Measurements from ENCODE around the gene ALG2. TPM values are rescaled to one million over a fixed set of nuclear protein-coding genes. Genes with fewer than 3 reads are reported as not detected.

The ALG2 gene
- total and polyA plus RNA-seq, 10 donors: 15.4 to 39.5 (median 26.0) TPM

DNA sequence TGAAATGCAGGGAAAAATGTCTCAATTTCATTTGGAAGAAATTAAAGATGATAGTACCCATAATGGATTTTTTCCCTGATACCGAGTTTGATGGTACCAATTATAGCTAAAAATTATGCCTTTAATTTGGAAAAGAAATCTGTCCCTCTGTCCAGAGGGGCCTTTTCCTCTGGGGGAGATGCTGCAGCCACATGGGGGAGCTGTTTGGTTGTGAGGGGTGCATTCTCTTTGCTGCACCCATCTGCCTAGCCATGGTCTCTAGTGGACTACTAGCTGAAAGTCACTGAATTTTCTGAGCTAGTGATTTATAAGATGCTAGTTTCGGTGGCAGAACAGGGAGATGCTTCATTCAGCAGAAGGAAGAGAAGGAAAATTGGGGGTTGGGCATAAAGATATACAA is 10.0 kb upstream of the ALG2 start:
- Histone ChIP-seq H3K9me3 (no peaks in the 10 kb centered on the region), H3K27me3 (replicated peaks in 1 of 7) (no peaks in the 10 kb centered on the region), H3K27ac (no peak overlapping the region), H3K4me3 (no peak overlapping the region), H3K4me1 (peaks cover 0 to 28% (median 15%) of the 10 kb centered on the region in 6 donors), H3K36me3 (peaks cover 3 to 80% (median 49%) of the 10 kb centered on the region in 6 donors)
- 86 to 92% (median 90%) methylated on average over 2 of the region's 2 CpGs for WGBS, 5 donors
- no peak for DNase-seq
- TF ChIP-seq CTCF (IDR thresholded peaks at IDR 0.05 in 8 of 11, conservative IDR thresholded peaks at IDR 0.05 in 3 of 11) (peak in 9 of 11 experiments; percentile 6 to 56 (median 43)), POLR2A (IDR thresholded peaks at IDR 0.05) (no peak), POLR2AphosphoS5 (IDR thresholded peaks at IDR 0.05) (no peak)
- intact Hi-C loops (cut with DNase I; ENCODE audit: low total_unique reads): no loop called here

DNA sequence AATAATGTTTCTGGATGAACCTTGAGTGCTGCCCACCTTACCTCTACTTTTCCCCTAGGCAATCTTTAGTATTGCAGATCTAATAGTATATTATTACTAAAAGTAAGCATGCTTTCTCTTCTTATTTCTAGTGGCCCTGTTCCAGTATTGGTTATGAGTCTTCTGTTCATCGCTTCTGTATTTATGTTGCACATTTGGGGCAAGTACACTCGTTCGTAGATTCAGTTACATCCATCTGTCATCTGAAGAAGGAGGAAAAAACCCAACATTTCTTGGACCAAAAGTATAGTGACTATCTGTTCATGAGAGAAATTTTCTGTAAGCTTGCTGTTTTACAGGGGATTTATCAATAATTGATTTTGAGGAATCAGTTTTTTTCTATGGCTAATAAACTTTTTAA is 8.5 kb upstream of the ALG2 start:
- no peak for DNase-seq
- TF ChIP-seq POLR2AphosphoS5 (IDR thresholded peaks at IDR 0.05) (no peak), CTCF (IDR thresholded peaks at IDR 0.05 in 8 of 11, conservative IDR thresholded peaks at IDR 0.05 in 3 of 11) (no peak), POLR2A (IDR thresholded peaks at IDR 0.05) (no peak)
- WGBS, 5 donors: 94 to 96% (median 95%) methylated on average over 3 of the region's 3 CpGs
- intact Hi-C loops (cut with DNase I; ENCODE audit: low total_unique reads): no loop called here
- Histone ChIP-seq H3K27ac (no peak overlapping the region), H3K4me3 (no peak overlapping the region), H3K27me3 (replicated peaks in 1 of 7) (no peaks in the 10 kb centered on the region), H3K9me3 (no peaks in the 10 kb centered on the region), H3K36me3 (peaks cover 3 to 95% (median 53%) of the 10 kb centered on the region in 6 donors), H3K4me1 (peaks cover 5 to 28% (median 20%) of the 10 kb centered on the region in 6 donors)

- H3K36me3 ChIP-seq: peaks cover 3 to 76% (median 39%) of the 10 kb centered on the region in 6 donors
- no peaks in the 10 kb centered on the region for H3K9me3 ChIP-seq
- H3K27ac ChIP-seq: no peak overlapping the region
- WGBS, 5 donors: 79 to 92% (median 89%) methylated on average over 5 of the region's 5 CpGs
- TF ChIP-seq POLR2AphosphoS5 (IDR thresholded peaks at IDR 0.05) (no peak), CTCF (IDR thresholded peaks at IDR 0.05 in 8 of 11, conservative IDR thresholded peaks at IDR 0.05 in 3 of 11) (no peak), POLR2A (IDR thresholded peaks at IDR 0.05) (no peak)
- H3K27me3 ChIP-seq (replicated peaks in 1 of 7): no peaks in the 10 kb centered on the region
- intact Hi-C loops (cut with DNase I; ENCODE audit: low total_unique reads): no loop called here
- no peak overlapping the region for H3K4me3 ChIP-seq
- no peak for DNase-seq
- peaks cover 27 to 54% (median 46%) of the 10 kb centered on the region in 6 donors for H3K4me1 ChIP-seq
These were observed 4.3 kb upstream of the ALG2 start for GRCh38 chr9:99226054-99226453.

GRCh38 chr9:99224445-99224844 is 2.7 kb upstream of the ALG2 start:
- Histone ChIP-seq H3K36me3 (peaks cover 3 to 60% (median 25%) of the 10 kb centered on the region in 6 donors), H3K4me3 (peak overlapping the region in 1 of 8 donors; percentile 98), H3K27ac (no peak overlapping the region), H3K9me3 (no peaks in the 10 kb centered on the region), H3K4me1 (peaks cover 43 to 70% (median 62%) of the 10 kb centered on the region in 6 donors), H3K27me3 (replicated peaks in 1 of 7) (no peaks in the 10 kb centered on the region)
- WGBS, 5 donors: 62 to 78% (median 69%) methylated on average over 2 of the region's 2 CpGs
- intact Hi-C loops (cut with DNase I; ENCODE audit: low total_unique reads): no loop called here
- TF ChIP-seq POLR2AphosphoS5 (IDR thresholded peaks at IDR 0.05) (no peak), CTCF (IDR thresholded peaks at IDR 0.05 in 8 of 11, conservative IDR thresholded peaks at IDR 0.05 in 3 of 11) (no peak), POLR2A (IDR thresholded peaks at IDR 0.05) (no peak)
- DNase-seq: no peak

All from spleen (tissue), 11 donors.